Spinal cord (tissue), 10 donors: ENCODE measurements around the gene NTM. TPM values are rescaled to one million over a fixed set of nuclear protein-coding genes. Genes with fewer than 3 reads are reported as not detected.

Source experiments
- DNase-seq, 6 donors: peaks; one replicate each; pipeline versions ENCODE4 v3.0.0 to v3.0.0-alpha.2; 2013 to 2015; ENCODE audit warnings: low spot score in 6 of 6, low read depth in 4 of 6
- H3K27ac ChIP-seq: one replicate; pipeline ENCODE4 v1.5.1; 2013; ENCODE audit warnings: low read depth, low read length, control low read depth
- H3K27me3 ChIP-seq: one replicate; pipeline ENCODE4 v1.6.1; 2013; ENCODE audit warnings: low read length; ENCODE audit not compliant: control insufficient read depth, insufficient read depth
- H3K36me3 ChIP-seq: one replicate; pipeline ENCODE4 v1.6.1; 2013; ENCODE audit warnings: low read length; ENCODE audit not compliant: control insufficient read depth, insufficient read depth
- H3K4me1 ChIP-seq: one replicate; pipeline ENCODE4 v1.6.1; 2013; ENCODE audit warnings: low read length; ENCODE audit not compliant: control insufficient read depth, insufficient read depth
- H3K4me3 ChIP-seq: one replicate; pipeline ENCODE4 v1.5.1; 2013; ENCODE audit warnings: low read depth, low read length, control low read depth
- H3K9me3 ChIP-seq: one replicate; pipeline ENCODE4 v1.6.1; 2013; ENCODE audit warnings: low read length; ENCODE audit not compliant: control insufficient read depth, insufficient read depth
- WGBS: methylation state at CpG from one replicate; pipeline ENCODE4 v1.1.5; 2013; ENCODE audit warnings: missing lambda C conversion rate; ENCODE audit not compliant: insufficient coverage; 5-methylcytosine and 5-hydroxymethylcytosine counted together
- polyA plus RNA-seq, 2 donors: library from polyadenylated mRNA; unstranded; fragments of 120-200 nt; gene quantifications; one replicate each; pipeline ENCODE4 v1.2.1, GENCODE V29; 2013; ENCODE audit not compliant: insufficient read length in 2 of 2
- total RNA-seq, 2 donors: library from RNA; depleted of rRNA in 1 of 2; stranded (reverse); fragments of 120-200 nt in 1 of 2; fragments of >200 nt in 1 of 2; gene quantifications; one replicate each; pipeline versions ENCODE4 v1.2.3 to v1.2.4, GENCODE V29; 2013 to 2014
- donor health status: healthy.

Gene NTM
- total and polyA plus RNA-seq, 4 donors = 69.3 to 181 (median 155) TPM

DNA sequence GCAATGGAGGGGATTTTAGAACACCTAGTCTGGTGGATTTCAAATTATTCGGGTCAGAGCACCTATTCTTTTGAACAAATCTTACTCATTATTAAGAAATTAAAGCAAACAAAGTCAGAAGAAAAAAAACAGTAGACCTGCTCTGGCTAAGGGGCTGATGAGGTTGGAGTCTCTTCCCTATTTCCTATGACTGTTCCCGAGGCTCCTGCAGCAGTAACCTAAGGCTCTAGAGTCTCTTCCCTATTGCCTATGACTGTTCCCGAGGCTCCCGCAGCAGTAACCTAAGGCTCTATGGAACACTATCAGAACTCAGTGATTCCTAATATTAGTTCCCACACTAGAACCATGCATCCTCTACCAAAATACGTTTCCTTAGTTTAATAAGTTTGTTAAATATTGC lies 607.9 kb downstream of the NTM start:
- Histone ChIP-seq H3K27me3 (no peaks in the 10 kb centered on the region), H3K27ac (no peak overlapping the region), H3K4me3 (no peak overlapping the region), H3K9me3 (no peaks in the 10 kb centered on the region), H3K36me3 (no peaks in the 10 kb centered on the region), H3K4me1 (peaks cover 9% of the 10 kb centered on the region)
- DNase-seq = no peak
- 69% methylated on average over 3 of the region's 5 CpGs for WGBS

DNA sequence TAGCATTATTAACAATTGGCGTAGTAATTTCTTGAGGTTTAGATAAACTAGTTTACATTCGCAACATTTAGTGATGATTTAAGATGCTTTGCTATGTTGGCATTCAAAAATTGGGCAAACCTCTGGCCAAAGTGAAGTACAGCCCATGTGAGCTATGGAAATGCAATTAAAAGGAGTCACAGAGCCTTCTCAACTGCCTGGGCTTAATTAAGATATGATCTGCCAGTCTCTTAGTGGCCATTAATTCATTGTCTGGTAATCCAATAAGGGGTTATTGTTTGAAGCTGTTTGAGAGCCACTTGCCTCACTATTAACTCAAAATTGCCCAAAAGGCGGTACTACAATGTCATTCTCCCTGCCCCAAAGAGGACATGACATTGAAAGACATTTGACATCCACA lies 608.9 kb downstream of the NTM start:
- H3K4me1 ChIP-seq = peaks cover 9% of the 10 kb centered on the region
- H3K36me3 ChIP-seq = no peaks in the 10 kb centered on the region
- no CpG with 5 or more reads among the region's 3 CpGs for WGBS
- no peak overlapping the region for H3K27ac ChIP-seq
- no peak overlapping the region for H3K4me3 ChIP-seq
- no peak for DNase-seq
- no peaks in the 10 kb centered on the region for H3K27me3 ChIP-seq
- no peaks in the 10 kb centered on the region for H3K9me3 ChIP-seq

DNA sequence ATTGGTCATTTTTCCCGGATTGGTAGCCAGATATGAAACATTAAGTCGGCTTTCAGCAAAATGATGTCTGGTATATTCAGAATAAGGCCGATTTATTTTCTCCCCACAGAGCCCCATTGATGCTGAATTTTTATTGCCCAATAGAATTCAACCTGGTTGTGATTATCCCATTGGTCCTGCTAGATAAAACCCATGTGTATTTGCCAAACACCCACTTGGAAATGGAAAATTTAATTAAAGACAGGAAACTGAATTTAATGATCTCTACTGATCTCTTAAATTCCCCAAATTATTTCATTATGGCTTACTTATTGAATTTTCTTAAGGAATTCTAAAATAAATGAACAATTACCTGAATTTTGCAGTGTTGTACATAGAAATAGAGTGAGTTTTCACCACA lies 609.8 kb downstream of the NTM start:
- no CpG with 5 or more reads among the region's 3 CpGs for WGBS
- Histone ChIP-seq H3K4me3 (no peak overlapping the region), H3K9me3 (no peaks in the 10 kb centered on the region), H3K27ac (no peak overlapping the region), H3K27me3 (no peaks in the 10 kb centered on the region), H3K36me3 (no peaks in the 10 kb centered on the region), H3K4me1 (peaks cover 9% of the 10 kb centered on the region)
- DNase-seq = no peak

DNA sequence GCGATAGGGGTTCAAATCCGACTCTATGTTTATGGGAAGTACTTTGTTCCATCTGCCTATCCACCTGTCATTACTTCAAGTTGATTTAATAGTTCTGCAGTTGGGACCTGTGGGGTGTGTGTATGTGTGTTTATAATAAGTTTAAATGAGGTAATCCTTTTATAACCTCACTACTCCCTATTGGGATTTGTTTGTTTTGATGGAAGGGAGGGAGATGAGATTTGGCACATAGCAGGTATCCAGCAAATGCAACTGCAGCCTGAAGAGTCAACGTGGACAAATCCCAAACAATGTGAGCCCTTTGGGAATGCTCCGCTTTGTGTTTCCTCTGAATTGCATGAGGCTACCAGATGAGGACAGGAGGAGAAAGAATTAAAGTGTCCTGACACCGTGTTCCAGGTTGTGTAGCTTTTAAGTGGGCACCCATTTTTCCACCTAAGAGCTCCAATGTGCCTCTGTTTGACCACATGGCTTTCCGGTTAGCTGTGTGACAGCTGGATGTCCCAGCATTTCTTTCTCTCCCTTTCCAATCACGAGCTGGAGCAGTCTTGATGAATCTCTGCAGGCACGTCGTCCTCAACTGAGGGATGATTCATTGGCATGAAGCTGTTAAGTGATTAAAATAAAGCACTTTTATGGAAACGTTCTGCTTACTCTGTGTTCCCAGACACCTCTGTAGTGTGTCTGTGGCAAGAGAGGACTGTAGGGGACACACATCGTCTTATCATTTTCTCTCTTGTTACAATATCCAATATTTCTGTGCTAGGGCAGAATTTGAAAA lies 610.7 kb downstream of the NTM start:
- 63% methylated on average over 3 of the region's 11 CpGs for WGBS
- no peak overlapping the region for H3K27ac ChIP-seq
- no peak overlapping the region for H3K4me3 ChIP-seq
- no peaks in the 10 kb centered on the region for H3K9me3 ChIP-seq
- peak in 1 of 6 donors; percentile 49 for DNase-seq
- H3K36me3 ChIP-seq = no peaks in the 10 kb centered on the region
- peaks cover 11% of the 10 kb centered on the region for H3K4me1 ChIP-seq
- H3K27me3 ChIP-seq = no peaks in the 10 kb centered on the region

DNA sequence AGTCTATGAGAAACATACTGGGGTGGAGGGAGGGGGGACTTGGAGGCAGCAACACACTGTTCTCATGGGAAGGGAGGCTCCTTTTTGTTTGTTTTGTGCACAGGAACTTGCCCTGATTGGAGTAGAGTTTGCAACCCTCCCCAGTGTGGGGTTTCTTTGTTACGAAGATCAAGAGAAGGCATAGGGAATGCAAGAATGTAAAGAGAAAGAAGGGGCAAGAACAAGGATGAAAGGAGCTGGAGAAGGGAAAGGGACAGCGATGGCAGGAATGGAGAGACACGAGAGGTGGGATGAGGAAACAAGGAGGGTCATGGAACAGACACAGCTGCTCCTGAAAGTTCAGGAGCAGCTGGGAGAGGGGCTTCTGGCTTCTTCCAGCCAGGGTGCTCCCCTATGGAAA lies 611.7 kb downstream of the NTM start:
- WGBS = 49% methylated on average over 3 of the region's 3 CpGs
- Histone ChIP-seq H3K27ac (no peak overlapping the region), H3K4me1 (peaks cover 11% of the 10 kb centered on the region), H3K36me3 (no peaks in the 10 kb centered on the region), H3K27me3 (no peaks in the 10 kb centered on the region), H3K9me3 (no peaks in the 10 kb centered on the region), H3K4me3 (no peak overlapping the region)
- no peak for DNase-seq

DNA sequence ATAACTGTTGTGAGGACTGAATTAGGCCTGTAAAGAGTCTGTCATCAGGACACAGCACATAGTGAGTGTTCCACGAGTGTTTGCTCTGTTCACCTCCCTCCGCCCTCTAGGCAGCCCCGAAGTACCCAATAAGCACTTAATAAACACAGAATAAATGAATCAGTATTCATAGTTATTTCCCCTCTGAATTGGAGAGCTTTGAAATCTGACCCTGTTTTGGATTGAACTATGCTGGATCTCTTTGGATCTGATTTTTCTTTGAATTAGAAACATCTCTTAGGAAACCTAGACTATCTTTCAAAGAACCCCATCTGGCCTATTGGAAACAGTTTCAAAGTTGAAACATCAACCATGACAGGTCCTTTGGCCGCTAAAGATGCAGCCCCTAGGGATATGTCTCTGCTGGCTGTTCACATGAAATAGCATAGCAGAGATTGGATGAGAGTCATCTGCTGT lies 615.5 kb downstream of the NTM start:
- no CpG with 5 or more reads among the region's 4 CpGs for WGBS
- DNase-seq = peak in 1 of 6 donors; percentile 44
- Histone ChIP-seq H3K36me3 (no peaks in the 10 kb centered on the region), H3K27ac (no peak overlapping the region), H3K27me3 (no peaks in the 10 kb centered on the region), H3K4me1 (peaks cover 11% of the 10 kb centered on the region), H3K4me3 (no peak overlapping the region), H3K9me3 (no peaks in the 10 kb centered on the region)

DNA sequence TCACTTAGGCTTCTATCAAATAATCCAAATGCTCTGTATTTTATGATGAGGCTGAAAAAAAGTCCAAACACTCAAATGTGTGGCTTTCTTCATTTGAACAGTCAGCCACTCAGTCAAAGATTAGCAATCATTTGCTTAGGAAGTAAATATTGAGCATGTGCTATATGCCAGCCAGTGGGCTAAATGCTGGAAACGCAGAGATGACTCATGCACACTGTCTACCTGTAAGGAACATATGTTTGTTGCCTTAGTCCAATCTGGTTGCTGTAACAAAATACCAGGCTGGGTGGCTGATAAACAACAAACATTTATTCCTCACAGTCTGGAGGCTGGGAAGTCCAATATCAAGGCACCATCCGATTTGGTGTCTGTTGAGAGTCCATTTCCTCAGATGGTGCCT lies 617.3 kb downstream of the NTM start:
- Histone ChIP-seq H3K36me3 (no peaks in the 10 kb centered on the region), H3K27ac (no peak overlapping the region), H3K4me1 (peaks cover 2% of the 10 kb centered on the region), H3K4me3 (no peak overlapping the region), H3K27me3 (no peaks in the 10 kb centered on the region), H3K9me3 (no peaks in the 10 kb centered on the region)
- no peak for DNase-seq
- WGBS = 100% methylated on average over 1 of the region's 2 CpGs

DNA sequence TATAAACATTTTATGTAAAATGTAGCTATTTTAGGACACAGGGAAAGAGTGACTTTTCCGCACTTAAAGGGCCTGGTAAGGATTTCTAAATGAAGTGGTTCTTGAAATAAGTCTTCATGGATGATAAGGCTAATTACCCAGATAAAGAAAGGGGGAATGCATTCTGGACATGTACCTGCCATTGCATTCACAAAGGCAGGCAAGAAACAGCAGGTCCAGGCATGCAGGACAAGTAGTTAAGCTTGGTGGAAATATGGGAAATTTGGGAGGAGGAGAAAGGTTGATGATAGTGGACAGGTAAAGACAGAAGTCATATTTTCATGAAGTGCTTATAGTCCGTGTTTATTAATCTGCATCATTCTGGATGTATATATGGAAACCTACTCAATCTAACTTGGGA lies 621.2 kb downstream of the NTM start:
- Histone ChIP-seq H3K27me3 (no peaks in the 10 kb centered on the region), H3K4me3 (no peak overlapping the region), H3K4me1 (no peaks in the 10 kb centered on the region), H3K9me3 (peaks cover 1% of the 10 kb centered on the region), H3K36me3 (peaks cover 3% of the 10 kb centered on the region), H3K27ac (no peak overlapping the region)
- 100% methylated on average over 1 of the region's 2 CpGs for WGBS
- no peak for DNase-seq

DNA sequence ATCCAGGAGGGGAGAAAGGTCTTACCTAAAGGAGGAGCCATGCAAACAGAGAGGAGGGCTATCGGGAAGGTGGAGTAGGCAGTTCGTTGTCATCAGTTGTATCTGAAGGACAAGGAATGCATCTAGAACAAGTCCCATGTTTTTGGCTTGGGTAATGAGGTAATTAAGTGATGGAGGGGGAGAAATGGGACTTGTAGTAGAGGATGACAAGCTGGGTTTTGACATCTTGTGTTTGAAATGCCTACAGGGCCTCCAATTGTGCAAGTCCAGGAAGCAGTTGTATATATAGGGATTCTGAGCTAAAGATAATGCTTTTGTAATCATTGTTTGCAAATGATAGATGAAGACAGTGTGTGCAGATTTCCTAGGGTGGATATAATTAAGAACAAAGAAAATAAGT lies 622.8 kb downstream of the NTM start:
- Histone ChIP-seq H3K27ac (no peak overlapping the region), H3K27me3 (no peaks in the 10 kb centered on the region), H3K4me3 (no peak overlapping the region), H3K36me3 (peaks cover 3% of the 10 kb centered on the region), H3K9me3 (peaks cover 1% of the 10 kb centered on the region), H3K4me1 (peaks cover 15% of the 10 kb centered on the region)
- no peak for DNase-seq
- WGBS = 95% methylated on average over 2 of the region's 2 CpGs

DNA sequence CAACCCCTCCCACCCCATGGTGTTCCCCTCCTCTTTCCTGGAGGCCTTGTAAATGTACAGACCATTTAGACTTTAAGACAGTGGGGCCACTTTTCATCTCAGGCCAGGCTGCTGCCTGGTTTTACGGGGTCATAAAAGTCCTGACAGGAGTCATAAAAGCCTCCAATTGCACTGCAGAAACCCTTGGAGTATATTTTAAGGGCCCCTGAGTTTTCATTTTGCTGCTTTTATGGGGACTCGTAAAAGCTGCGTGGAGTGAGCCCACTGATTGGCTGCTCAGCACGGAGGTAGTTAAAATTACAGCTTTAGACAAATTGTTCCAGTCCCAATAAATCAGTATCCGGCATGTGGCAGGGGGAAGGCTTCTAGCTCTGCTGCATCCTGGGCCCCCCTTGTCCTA lies 627.6 kb downstream of the NTM start:
- H3K4me3 ChIP-seq = no peak overlapping the region
- no peak overlapping the region for H3K27ac ChIP-seq
- peaks cover 1% of the 10 kb centered on the region for H3K9me3 ChIP-seq
- peaks cover 3% of the 10 kb centered on the region for H3K36me3 ChIP-seq
- H3K4me1 ChIP-seq = peaks cover 25% of the 10 kb centered on the region
- 40% methylated on average over 5 of the region's 5 CpGs for WGBS
- no peaks in the 10 kb centered on the region for H3K27me3 ChIP-seq
- DNase-seq = peak in 1 of 6 donors; percentile 58
